NCI-H446 (cell line): ENCODE results near the gene INTS11.

Source experiments
- DNase-seq, 2 experiments: peaks; one replicate each; lab custom pipeline; 2025; lab: John Stamatoyannopoulos, UW

The INTS11 gene

DNA sequence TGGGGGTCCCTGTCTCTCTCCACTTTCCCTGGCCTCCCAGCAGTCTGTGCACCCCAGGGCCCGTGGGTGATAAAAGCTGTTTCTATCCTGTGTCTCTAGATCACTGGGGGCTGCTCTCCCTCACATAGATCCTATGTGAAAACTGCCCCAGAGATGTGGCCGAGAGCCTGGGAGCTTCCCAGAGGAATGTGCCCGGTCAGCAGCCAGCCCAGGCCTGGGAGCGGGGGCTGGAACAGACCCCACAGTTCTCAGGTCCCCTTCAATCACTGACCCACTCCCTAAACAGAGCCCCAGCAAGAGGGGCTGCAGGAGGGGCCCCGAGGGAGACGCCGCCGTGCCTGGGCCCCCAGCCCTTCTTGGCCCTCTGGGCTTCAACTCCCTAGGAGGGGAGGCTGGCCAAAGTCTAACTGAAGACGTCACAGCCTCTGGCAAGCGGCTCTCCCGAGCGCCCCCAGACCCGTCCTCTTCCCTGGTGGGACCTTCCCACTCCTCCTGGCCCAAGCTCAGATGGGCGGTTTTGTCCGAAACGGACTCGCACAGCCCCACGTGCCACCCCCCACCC, 33.5 kb upstream of the INTS11 start:
- no peak for DNase-seq

DNA sequence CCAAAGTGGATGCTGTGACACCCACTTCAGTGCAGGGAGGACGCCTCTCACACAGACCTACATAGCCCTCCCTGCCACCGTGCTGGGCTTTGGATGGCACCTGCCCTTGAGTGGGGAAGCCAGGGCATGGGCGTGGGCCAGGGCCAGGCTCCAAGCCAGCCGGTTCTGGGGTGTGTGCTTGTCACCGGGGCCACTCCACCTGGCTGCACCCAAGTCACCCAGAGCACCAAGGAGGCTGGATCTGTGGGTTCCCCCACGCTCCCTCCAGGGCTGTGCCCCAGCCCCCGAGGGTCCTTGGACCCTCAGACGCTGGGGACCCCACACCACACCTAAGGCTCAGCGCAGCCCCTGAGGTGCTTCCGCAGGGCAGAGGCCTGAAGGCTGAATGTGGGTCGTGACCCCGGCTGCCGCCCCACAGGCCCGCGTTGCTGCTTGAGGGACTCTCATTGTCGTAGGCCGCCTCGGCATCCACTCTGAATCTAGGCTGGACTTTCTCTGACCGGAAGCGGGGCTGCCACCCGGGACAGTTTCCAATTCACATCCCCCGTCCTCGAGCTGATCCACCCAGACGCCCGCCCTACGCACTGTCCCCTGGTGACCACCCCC, 32.4 kb upstream of the INTS11 start:
- no peak for DNase-seq

GRCh38 chr1:1356166-1356795, 31.8 kb upstream of the INTS11 start:
- no peak for DNase-seq

DNA sequence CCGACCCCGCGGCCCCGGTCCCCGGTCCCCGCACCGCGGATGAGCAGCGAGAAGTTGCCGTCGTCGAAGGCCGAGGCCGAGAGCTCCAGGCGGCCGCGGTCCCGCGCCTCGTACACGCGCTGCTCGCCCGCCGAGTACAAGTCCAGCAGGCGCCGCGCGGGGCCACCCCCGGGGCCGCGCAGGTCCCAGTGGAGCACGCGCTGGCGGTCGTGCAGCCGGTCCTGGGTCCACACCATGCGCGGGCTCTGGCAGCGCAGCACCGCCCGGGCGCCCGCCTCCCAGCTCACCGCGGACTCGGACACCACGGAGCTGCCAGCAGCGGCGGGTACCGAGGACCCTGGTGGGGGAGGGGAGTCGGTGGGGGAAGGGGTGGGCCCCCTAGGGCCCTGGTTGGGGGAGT, 31.0 kb upstream of the INTS11 start:
- DNase-seq = no peak

DNA sequence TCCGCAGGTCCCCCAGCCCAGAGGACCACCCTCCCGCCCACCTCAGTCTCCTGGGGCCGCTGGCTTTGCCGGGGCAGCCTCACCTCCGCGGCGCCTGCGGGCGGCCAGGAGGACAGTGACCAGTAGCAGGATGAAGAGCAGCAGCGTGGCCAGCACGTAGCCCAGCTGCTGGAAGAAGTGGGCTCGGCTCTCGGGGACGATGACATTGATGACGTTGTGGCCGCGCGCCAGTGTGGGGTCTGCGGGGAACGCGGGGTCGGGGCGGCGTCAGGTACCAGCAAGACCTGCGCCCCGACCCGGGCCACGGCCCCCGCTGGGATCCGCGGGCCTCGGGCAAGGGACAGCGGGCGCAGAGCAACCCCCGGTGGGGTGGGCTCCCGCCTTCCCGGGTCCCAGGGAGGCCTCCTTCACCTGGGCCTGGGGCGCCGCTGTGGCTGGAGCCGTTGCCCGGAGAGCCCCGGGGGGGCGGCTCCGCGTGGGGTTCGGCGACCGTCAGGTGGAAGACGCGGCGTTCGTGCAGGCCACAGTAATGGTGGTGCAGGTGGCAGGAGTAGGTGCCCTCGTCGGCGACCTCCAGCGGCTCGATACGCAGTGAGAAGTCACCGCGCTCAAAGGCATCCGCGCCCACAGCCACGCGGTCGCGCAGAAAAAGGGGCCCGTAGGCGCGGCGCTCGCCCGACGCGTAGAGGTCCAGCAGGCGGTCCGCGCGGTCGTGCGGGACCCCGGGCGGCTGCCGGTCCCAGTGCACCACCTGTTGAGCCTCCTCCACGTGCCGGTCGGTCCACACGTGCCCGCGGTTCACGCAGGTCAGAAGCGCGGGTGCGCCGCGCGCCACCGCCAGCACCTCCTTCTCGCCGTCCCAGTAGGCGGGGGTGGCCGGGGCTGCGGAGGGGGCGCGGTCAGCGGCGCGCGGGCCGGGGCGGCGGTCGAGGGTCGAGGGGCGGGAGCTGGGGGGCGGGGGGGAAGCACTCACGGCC, 30.1 kb upstream of the INTS11 start:
- no peak for DNase-seq

DNA sequence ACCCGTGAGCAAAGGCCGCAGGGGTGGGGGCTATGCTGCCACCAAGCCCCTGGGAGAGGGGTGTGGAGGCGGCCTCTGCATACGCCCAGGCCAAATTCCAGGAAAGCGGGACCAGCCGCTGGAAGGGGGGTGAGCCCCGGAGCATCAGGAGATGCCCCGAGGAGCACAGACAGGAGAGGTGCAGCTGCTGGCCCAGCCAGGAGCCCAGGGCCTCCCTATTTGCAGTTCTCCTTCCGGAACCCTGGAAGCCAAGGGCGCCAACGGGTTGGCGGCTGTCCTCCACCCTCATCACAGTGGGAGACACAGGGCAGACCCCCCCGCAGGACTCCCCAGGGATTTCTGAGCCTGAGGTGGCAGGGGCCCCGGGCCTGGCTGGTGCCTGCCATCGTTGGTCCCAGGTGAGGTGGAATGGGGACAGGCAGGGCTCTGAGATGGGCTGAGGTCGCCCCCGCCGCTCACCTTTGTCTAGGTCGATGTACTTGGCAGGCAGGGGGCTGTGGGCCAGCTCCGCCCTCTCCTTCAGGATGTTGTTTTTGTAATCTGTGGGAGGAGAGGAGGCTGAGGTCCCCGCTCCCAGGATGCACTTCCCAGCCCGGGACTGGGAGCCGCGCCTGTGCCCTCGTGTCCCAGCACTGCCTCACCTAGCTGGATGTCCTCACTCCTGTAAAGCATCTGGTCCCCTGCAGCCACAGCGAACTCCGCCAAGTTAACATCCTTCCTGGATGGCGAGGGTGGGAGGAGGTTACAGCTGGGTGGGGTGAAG, 29.1 kb upstream of the INTS11 start:
- no peak for DNase-seq

DNA sequence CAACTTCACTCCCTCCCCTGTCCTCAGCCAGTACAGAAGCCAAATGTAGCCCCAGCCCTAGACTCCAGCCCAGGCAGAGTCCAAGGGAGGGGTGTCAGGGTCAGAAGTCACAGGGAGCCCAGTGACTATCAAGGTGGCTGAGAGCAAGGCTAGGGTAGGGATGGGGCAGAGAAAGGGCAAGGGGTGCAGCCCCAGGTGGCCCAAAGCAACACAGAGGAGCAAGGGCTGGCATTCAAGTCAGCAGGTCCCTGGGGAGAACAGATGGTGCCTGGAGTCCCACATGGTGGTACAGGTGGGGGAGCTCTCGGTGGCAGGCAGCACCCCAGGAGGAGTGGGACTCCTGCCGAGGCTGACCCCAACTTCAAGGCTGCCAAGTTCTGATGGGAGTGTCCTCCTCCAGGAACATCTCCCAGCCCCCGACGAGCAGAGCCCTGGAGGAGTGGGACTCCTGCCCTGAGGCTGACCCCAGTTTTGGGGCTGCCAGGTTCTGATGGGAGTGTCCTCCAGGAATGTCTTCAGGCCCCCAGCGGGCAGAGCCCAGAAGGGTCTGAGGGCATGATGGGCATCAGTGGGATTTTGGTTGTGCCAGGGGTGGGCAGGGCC, 28.4 kb upstream of the INTS11 start:
- DNase-seq = no peak

DNA sequence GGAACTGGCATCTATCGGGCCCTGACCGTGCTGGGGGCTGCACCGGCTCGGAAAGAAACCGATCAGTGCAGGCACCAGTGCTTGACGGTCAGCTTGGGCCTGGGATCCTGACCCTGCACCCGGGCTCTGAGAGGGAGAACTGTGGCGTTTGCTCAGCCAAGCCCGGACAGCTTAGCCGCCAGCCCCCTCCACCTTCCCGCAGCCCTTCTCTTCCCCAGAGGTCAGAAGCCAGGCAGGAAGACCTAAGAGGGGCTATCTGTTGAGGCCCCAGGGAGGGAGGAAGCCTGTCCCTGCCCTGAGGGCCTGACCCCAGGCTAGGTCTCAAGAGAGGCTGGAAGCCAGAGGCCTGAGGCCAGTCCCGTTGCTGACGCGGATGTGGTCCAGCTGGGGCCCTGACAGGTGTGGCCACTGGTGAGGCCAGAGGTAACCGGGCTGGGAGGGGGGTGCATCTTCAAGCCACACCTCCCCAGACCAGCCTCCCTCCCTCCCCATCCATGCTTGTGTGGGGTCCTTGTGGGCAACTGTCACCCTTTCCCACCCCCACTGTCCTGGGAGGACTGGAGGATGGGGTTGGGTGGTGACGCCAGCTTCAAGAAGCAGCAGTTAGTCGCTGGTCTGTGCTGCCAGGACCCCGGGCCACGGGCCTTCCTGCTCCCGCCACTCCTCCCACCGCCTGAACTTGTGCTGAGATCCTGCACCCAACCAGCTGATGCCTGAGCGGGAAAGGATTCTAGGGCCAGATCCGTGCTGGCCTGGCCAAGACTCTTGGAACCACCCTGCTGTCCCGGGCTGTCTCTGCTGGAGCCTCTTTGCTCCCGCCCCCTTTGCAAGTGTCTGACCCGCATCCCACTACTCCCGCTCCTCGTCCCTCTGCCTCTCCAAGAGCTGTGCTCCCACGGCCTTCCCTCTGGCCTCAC, 27.3 kb upstream of the INTS11 start:
- peak in 1 of 2 experiments; percentile 58 for DNase-seq

- peak in 1 of 2 experiments; percentile 80 for DNase-seq
Observed at GRCh38 chr1:1349256-1350012, 25.0 kb upstream of the INTS11 start, which contains the start of gene DVL1. Gene DVL1, minus strand, starts transcription at chr1:1349418. Its CDS starts 353 bp downstream, at chr1:1349065.

GRCh38 chr1:1348420-1349255, 24.2 kb upstream of the INTS11 start:
- DNase-seq = no peak

DNA sequence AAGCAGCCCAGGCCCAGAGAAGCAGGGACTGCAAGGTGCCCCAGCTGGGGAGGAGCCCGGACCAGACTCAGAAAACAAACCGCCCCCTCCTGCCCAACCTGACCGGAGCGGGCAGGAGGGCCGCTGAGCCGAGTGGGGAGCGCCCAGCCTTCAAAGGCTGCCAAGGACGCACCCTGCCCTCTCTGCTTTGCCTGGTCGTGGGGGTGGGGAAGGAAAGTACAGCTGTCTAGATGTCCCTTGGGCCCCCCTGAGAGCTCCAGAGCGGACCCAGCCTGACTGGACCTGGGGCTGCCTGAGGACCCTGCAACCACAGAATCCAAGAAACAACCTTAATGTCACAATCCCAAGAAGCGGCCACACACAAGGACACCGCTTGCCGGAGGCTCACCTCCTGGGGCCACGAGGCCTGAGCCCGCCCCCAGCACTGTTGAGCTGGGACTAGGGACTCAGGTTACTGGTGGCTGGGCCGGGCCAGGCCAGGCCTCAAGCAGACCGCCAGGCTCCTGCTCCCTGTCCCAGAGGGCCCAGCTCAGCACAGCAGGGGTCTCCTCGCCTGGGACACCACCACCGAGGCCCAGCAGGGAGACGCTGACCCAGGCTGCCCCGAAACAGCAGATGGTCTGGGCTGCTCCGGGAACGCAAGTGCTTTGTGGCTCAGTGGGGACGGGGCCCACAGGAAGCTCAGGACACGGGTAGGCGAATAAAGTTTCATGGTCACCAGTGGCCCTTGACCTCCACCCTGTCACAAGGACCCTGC, 23.4 kb upstream of the INTS11 start:
- no peak for DNase-seq

- DNase-seq = no peak
Observed at GRCh38 chr1:1347026-1347595, 22.7 kb upstream of the INTS11 start.

DNA sequence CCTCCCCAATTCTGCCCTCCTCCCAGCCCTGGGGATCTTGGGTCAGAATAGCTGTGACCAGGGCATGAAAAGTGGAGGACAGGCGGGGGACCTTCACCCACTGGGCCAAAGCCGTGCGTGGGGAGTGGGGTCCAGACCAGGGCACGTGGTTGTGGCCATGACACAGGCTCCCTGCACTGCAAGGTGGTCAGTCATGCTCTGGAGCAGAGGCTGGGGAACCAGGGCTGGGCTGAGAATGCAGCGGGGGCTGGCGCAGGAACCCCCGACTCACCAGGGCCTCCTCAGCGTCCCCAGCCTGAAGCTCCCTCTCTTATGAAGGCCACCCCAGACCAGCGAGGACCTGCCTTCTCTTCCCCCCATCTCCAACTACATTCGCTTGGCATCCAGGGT, 22.0 kb upstream of the INTS11 start:
- DNase-seq = no peak

GRCh38 chr1:1345860-1346500, 21.5 kb upstream of the INTS11 start:
- no peak for DNase-seq

DNA sequence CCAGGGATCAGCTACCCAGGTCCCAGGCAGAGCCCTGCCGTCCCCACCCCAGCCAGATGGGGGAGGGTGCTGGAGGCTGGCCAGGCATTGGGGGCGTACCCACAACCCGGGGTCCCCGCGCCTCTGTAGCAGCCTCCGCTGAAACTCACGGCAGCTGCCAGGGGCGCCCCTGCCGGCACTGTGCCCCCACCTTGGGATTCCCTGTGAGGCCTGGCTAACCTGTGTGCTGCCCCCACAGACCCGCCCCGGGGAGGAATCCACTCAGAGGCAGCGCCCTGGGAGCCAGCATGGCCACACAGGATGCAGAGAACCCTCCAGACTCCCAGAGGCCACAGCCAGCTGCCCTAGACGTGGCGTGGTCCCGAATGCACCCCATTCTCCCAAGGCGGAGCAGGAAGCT, 20.9 kb upstream of the INTS11 start:
- DNase-seq = no peak

GRCh38 chr1:1344655-1345361, 20.3 kb upstream of the INTS11 start:
- no peak for DNase-seq
